ENCODE results near the gene ITSN2. TPM values are rescaled to one million over a fixed set of nuclear protein-coding genes. Genes with fewer than 3 reads are reported as not detected.

ITSN2 gene
- total RNA-seq: 19.9 and 29.1 TPM in 2 replicates

DNA sequence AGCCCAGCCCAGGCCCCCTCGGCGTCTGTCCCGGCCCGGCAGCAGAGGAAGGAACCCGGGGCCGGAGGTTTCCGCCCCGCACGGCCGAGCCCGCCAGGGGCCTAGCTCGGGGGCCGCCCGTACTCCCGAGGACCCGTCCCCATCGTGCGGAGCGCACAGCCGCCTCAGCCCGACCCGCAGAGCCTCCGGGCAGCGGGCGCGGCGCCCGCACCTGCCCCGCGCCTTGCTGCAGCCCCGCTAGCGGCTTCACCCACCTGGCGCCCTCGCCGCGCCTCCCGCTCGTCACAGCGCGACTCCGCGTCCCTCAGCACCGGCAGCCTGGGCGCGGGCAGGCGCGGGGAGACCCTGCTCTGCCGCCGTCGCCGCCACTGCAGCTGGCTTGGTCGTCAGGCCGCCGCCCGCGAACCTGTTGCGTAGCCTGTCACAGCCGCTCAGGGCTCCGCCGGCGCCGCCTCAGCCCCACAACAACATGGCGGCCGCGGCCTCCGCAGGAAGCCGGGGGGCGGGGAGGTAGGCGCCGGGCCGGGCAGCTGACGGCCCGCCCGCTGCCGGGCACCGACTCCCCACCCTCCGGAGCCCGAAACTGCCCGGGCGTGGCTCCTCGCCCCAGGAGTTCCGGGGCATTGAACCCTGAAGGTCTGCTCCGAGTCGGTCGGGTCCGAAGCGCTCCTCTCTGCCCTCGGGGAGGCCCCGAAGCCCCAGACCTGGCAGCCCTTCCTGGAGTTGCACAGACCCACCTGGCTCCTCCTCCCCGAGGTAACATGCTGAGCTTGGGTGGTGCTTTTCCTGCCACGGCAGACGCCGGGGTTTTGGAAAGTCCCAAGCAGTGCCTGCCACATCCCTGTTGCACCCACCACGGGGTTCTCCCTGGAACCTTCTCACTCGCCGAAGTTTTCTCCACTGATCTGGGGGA is at the start of gene ITSN2:
ITSN2 (minus strand) TSS at position 487 of the 913 bp plus-strand sequence. CDS start 32,454 bp downstream, outside the sequence.

GRCh38 chr2:24174851-24175277 is 185.5 kb downstream of the ITSN2 start, which contains the start of gene FAM228A:
FAM228A (plus strand) TSS chr2:24175053; CDS start chr2:24175481, 428 bp downstream.

Other genes with a start within 250 kb of the ITSN2 start
- 0.30 and 0.42 TPM in 2 replicates for gene PFN4, start 237.2 kb downstream of the ITSN2 start, total RNA-seq
- gene FAM228B, start 237.1 kb downstream of the ITSN2 start, total RNA-seq: 8.4 and 11.6 TPM in 2 replicates
- gene FAM228A, start 185.5 kb downstream of the ITSN2 start, total RNA-seq: under 0.01 and 0.65 TPM in 2 replicates
- gene NCOA1, start 130.7 kb upstream of the ITSN2 start, total RNA-seq: 9.8 and 11.7 TPM in 2 replicates